C4-2B (cell line): ENCODE data around the gene RAPGEF3.

ENCODE experiments used
- H3K27ac ChIP-seq: fragments of 450-650 bp; 2 replicates; pipeline ENCODE4 v1.5.1; 2017
- CTCF ChIP-seq: fragments of 450-650 bp; conservative IDR thresholded peaks from 2 replicates; pipeline ENCODE4 v1.5.1; 2017; ENCODE audit warnings: mild to moderate bottlenecking
- ZFX ChIP-seq: fragments of 450-650 bp; IDR thresholded peaks from 2 replicates; pipeline ENCODE4 v1.6.1; 2017

The RAPGEF3 gene

DNA sequence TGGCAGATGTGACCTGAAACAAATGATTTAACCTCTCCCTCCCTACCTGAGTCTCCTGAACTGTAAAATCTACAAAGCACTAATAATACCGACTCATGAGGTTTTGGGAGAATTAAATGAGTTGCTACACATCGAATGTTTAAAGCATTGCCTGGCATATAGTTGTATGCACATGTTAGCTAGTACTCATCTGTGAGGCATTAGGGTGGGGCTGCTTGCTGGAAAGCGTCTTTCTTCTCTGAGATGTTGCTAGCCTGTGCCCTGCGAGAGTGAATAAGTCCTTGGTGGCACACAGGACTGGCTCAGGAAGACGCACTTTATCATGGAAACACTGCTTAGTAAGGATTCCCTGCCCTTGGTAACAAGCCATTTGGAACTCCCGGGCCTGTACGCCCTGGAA lies 6.1 kb downstream of the RAPGEF3 start:
- no peak for TF ChIP-seq CTCF
- no peak for TF ChIP-seq ZFX
- peak overlapping the region; percentile 73 for H3K27ac ChIP-seq

GRCh38 chr12:47752121-47752520 lies 6.6 kb downstream of the RAPGEF3 start:
- peak overlapping the region; percentile 73 for H3K27ac ChIP-seq
- TF ChIP-seq ZFX, result no peak
- no peak for TF ChIP-seq CTCF

DNA sequence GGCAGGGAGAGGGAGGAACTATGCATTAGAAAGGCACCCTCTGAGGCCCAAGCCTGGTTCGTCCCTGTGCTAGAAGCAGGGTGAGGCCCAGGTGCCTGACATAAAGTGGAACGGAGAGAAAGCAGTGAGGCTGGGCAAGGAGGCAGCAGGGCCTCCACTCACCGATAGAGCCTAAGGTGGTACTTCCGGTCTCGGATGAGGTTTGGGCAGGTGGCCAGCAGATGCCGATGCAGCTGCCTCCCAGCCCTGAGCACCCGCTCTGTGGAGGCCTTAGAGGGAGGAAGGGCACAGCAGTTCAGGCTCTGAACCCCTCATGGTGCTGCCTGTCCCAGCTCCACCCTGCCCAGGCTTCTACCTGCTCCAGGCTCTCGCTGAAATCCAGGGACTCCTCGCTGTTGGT lies 7.1 kb downstream of the RAPGEF3 start:
- H3K27ac ChIP-seq, result 0 out of 2 replicates have a peak overlapping the region, but pooled peaks have one; percentile 73
- TF ChIP-seq ZFX, result no peak

- TF ChIP-seq CTCF, result no peak
- no peak for TF ChIP-seq ZFX
- 0 out of 2 replicates have a peak overlapping the region, but pooled peaks have one; percentile 73 for H3K27ac ChIP-seq
These were observed 7.7 kb downstream of the RAPGEF3 start for GRCh38 chr12:47750916-47751470.

DNA sequence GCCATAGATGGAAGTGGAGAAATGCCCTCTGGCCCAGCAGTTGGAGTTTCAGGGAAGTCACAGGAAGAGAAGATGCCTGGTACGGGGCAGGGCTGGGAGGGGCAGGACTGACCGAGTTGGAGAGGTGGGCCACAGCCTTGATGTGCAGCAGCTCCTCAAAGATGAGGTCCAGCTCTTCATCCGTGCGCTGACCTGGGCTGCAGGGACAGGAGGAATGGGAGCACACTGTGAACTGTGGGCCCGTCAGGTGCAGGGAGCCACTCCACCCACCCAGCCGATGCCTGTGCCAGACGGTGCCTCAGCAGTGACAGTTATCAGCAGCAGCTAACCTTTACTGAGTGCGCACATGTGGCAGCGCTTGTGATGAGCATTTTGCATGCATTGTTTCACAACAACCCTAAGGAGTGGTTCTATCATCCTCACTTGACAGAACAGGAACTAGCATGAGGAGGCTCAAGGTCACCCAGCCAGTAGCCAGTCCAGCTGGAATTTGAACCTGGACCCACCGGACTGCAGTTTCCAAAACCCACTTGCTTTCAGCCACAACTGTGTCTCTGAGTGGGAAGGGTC lies 8.4 kb downstream of the RAPGEF3 start:
- no peak overlapping the region for H3K27ac ChIP-seq
- TF ChIP-seq CTCF (no peak), ZFX (no peak)

- no peak for TF ChIP-seq CTCF
- TF ChIP-seq ZFX, result no peak
- H3K27ac ChIP-seq, result no peak overlapping the region
These were observed 9.8 kb downstream of the RAPGEF3 start for GRCh38 chr12:47748899-47749298.

DNA sequence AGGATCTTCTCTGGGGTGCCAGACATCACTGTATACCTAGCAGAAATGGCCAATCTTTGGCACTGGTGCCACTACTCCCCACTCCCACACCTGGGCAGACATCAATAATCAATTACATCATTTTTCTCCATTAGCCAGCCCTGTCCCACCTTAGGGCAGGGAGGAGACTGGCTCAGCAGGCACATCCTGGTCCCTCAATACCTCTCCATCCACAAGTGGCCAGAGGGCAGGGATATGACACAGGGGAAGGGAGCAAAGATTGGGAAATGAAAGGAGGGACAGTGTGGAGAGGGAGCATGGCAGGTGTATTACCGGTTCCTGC lies 10.2 kb downstream of the RAPGEF3 start:
- TF ChIP-seq ZFX (no peak), CTCF (no peak)

More for the DNA sequence above, 10.2 kb downstream of the RAPGEF3 start:
- H3K27ac ChIP-seq, result no peak overlapping the region
